Measurements from ENCODE around the gene ATF6.

The ATF6 gene

GRCh38 chr1:161824618-161825017 is 58.5 kb downstream of the ATF6 start:
- H2BK120ac ChIP-seq (ENCODE audit: low read depth, low read length): no peak overlapping the region
- peaks cover 0 to 43% of the 10 kb centered on the region in 2 donors for H3K36me3 ChIP-seq (replicated peaks in 1 of 2; ENCODE audit: control insufficient read depth in 2 of 2, insufficient read depth in 2 of 2, low read length in 2 of 2)
- no peaks in the 10 kb centered on the region for H3K27me3 ChIP-seq (ENCODE audit: control insufficient read depth in 3 of 3, insufficient read depth in 3 of 3, low read depth in 1 of 3, low read length in 3 of 3)
- no peak overlapping the region for H3K9ac ChIP-seq (ENCODE audit: low read depth, low read length, poor library complexity)
- no peak for DNase-seq (ENCODE audit: low spot score)
- WGBS, 2 donors (ENCODE audit: extremely low coverage in 2 of 2, insufficient read length in 2 of 2, insufficient replicate concordance in 1 of 2): no CpG with 5 or more reads among the region's 1 CpG
- no peaks in the 10 kb centered on the region for H3K4me1 ChIP-seq (ENCODE audit: control insufficient read depth in 2 of 2, insufficient read depth in 1 of 2, low read depth in 1 of 2, low read length in 2 of 2)
- H3K79me1 ChIP-seq (ENCODE audit: low read depth, low read length): no peaks in the 10 kb centered on the region
- no peak overlapping the region for H3K4me3 ChIP-seq (ENCODE audit: low read length in 2 of 2)
- H4K91ac ChIP-seq (ENCODE audit: low read depth, low read length, poor library complexity): no peak overlapping the region
- no peak overlapping the region for H3K18ac ChIP-seq (ENCODE audit: low read length)
- no peak overlapping the region for H2BK12ac ChIP-seq (ENCODE audit: low read length)
- no peak overlapping the region for H2AK5ac ChIP-seq (ENCODE audit: low read depth, low read length)
- no peak overlapping the region for H2AFZ ChIP-seq (ENCODE audit: low read length)
- no peak overlapping the region for H4K8ac ChIP-seq (ENCODE audit: low read depth, low read length)
- no peak overlapping the region for H3K4ac ChIP-seq (ENCODE audit: low read length)
- H3K23ac ChIP-seq (ENCODE audit: low read depth, low read length, poor library complexity): no peak overlapping the region
- H2BK15ac ChIP-seq (ENCODE audit: low read length): no peak overlapping the region
- H3K27ac ChIP-seq (replicated peaks; ENCODE audit: low read length): no peak overlapping the region
- H3K4me2 ChIP-seq (ENCODE audit: insufficient read depth, low read length, poor library complexity, severe bottlenecking): no peak overlapping the region
- H3K9me3 ChIP-seq (replicated peaks in 1 of 2; ENCODE audit: control insufficient read depth in 2 of 2, insufficient read depth in 1 of 2, low read depth in 1 of 2, low read length in 2 of 2): no peaks in the 10 kb centered on the region
- no peak overlapping the region for H2BK5ac ChIP-seq (ENCODE audit: low read length)
- no peak overlapping the region for H3K14ac ChIP-seq (ENCODE audit: low read length)

GRCh38 chr1:161825831-161826230 is 59.7 kb downstream of the ATF6 start:
- Histone ChIP-seq H2BK12ac (ENCODE audit: low read length) (no peak overlapping the region), H3K27ac (replicated peaks; ENCODE audit: low read length) (no peak overlapping the region), H2AK5ac (ENCODE audit: low read depth, low read length) (no peak overlapping the region), H3K9me3 (replicated peaks in 1 of 2; ENCODE audit: control insufficient read depth in 2 of 2, insufficient read depth in 1 of 2, low read depth in 1 of 2, low read length in 2 of 2) (no peaks in the 10 kb centered on the region), H3K36me3 (replicated peaks in 1 of 2; ENCODE audit: control insufficient read depth in 2 of 2, insufficient read depth in 2 of 2, low read length in 2 of 2) (peaks cover 0 to 35% of the 10 kb centered on the region in 2 donors), H3K79me1 (ENCODE audit: low read depth, low read length) (no peaks in the 10 kb centered on the region), H2BK15ac (ENCODE audit: low read length) (no peak overlapping the region), H2AFZ (ENCODE audit: low read length) (no peak overlapping the region), H3K14ac (ENCODE audit: low read length) (no peak overlapping the region), H4K8ac (ENCODE audit: low read depth, low read length) (no peak overlapping the region), H3K18ac (ENCODE audit: low read length) (no peak overlapping the region), H3K4me2 (ENCODE audit: insufficient read depth, low read length, poor library complexity, severe bottlenecking) (no peak overlapping the region), H2BK120ac (ENCODE audit: low read depth, low read length) (no peak overlapping the region), H2BK5ac (ENCODE audit: low read length) (no peak overlapping the region), H3K23ac (ENCODE audit: low read depth, low read length, poor library complexity) (no peak overlapping the region), H3K4me1 (ENCODE audit: control insufficient read depth in 2 of 2, insufficient read depth in 1 of 2, low read depth in 1 of 2, low read length in 2 of 2) (no peaks in the 10 kb centered on the region), H3K4me3 (ENCODE audit: low read length in 2 of 2) (no peak overlapping the region), H4K91ac (ENCODE audit: low read depth, low read length, poor library complexity) (no peak overlapping the region), H3K27me3 (ENCODE audit: control insufficient read depth in 3 of 3, insufficient read depth in 3 of 3, low read depth in 1 of 3, low read length in 3 of 3) (no peaks in the 10 kb centered on the region), H3K9ac (ENCODE audit: low read depth, low read length, poor library complexity) (no peak overlapping the region), H3K4ac (ENCODE audit: low read length) (no peak overlapping the region)
- WGBS, 2 donors (ENCODE audit: extremely low coverage in 2 of 2, insufficient read length in 2 of 2, insufficient replicate concordance in 1 of 2): no CpG with 5 or more reads among the region's 4 CpGs
- no peak for DNase-seq (ENCODE audit: low spot score)

- 100% methylated on average over 1 of the region's 2 CpGs for WGBS, 2 donors (ENCODE audit: extremely low coverage in 2 of 2, insufficient read length in 2 of 2, insufficient replicate concordance in 1 of 2)
These were observed 60.4 kb downstream of the ATF6 start for GRCh38 chr1:161826478-161826877.

GRCh38 chr1:161827786-161828185 is 61.7 kb downstream of the ATF6 start:
- Histone ChIP-seq H3K4ac (ENCODE audit: low read length) (no peak overlapping the region), H2BK5ac (ENCODE audit: low read length) (no peak overlapping the region), H3K79me1 (ENCODE audit: low read depth, low read length) (no peaks in the 10 kb centered on the region), H4K8ac (ENCODE audit: low read depth, low read length) (no peak overlapping the region), H3K9me3 (replicated peaks in 1 of 2; ENCODE audit: control insufficient read depth in 2 of 2, insufficient read depth in 1 of 2, low read depth in 1 of 2, low read length in 2 of 2) (no peaks in the 10 kb centered on the region), H3K4me3 (ENCODE audit: low read length in 2 of 2) (no peak overlapping the region), H3K14ac (ENCODE audit: low read length) (no peak overlapping the region), H3K4me1 (ENCODE audit: control insufficient read depth in 2 of 2, insufficient read depth in 1 of 2, low read depth in 1 of 2, low read length in 2 of 2) (no peaks in the 10 kb centered on the region), H3K23ac (ENCODE audit: low read depth, low read length, poor library complexity) (no peak overlapping the region), H3K4me2 (ENCODE audit: insufficient read depth, low read length, poor library complexity, severe bottlenecking) (no peak overlapping the region), H3K9ac (ENCODE audit: low read depth, low read length, poor library complexity) (no peak overlapping the region), H2BK12ac (ENCODE audit: low read length) (no peak overlapping the region), H3K27me3 (ENCODE audit: control insufficient read depth in 3 of 3, insufficient read depth in 3 of 3, low read depth in 1 of 3, low read length in 3 of 3) (no peaks in the 10 kb centered on the region), H3K36me3 (replicated peaks in 1 of 2; ENCODE audit: control insufficient read depth in 2 of 2, insufficient read depth in 2 of 2, low read length in 2 of 2) (peaks cover 0 to 16% of the 10 kb centered on the region in 2 donors), H2BK120ac (ENCODE audit: low read depth, low read length) (no peak overlapping the region), H3K18ac (ENCODE audit: low read length) (no peak overlapping the region), H2AFZ (ENCODE audit: low read length) (no peak overlapping the region), H2AK5ac (ENCODE audit: low read depth, low read length) (no peak overlapping the region), H4K91ac (ENCODE audit: low read depth, low read length, poor library complexity) (no peak overlapping the region), H2BK15ac (ENCODE audit: low read length) (no peak overlapping the region), H3K27ac (replicated peaks; ENCODE audit: low read length) (no peak overlapping the region)
- no CpG with 5 or more reads among the region's 2 CpGs for WGBS, 2 donors (ENCODE audit: extremely low coverage in 2 of 2, insufficient read length in 2 of 2, insufficient replicate concordance in 1 of 2)
- DNase-seq (ENCODE audit: low spot score): no peak

More at GRCh38 chr1:161826478-161826877, 60.4 kb downstream of the ATF6 start:
- Histone ChIP-seq H4K8ac (ENCODE audit: low read depth, low read length) (no peak overlapping the region), H3K9ac (ENCODE audit: low read depth, low read length, poor library complexity) (no peak overlapping the region), H3K18ac (ENCODE audit: low read length) (no peak overlapping the region), H2AK5ac (ENCODE audit: low read depth, low read length) (no peak overlapping the region), H4K91ac (ENCODE audit: low read depth, low read length, poor library complexity) (no peak overlapping the region), H3K36me3 (replicated peaks in 1 of 2; ENCODE audit: control insufficient read depth in 2 of 2, insufficient read depth in 2 of 2, low read length in 2 of 2) (peaks cover 0 to 28% of the 10 kb centered on the region in 2 donors), H3K79me1 (ENCODE audit: low read depth, low read length) (no peaks in the 10 kb centered on the region), H2BK12ac (ENCODE audit: low read length) (no peak overlapping the region), H3K4me2 (ENCODE audit: insufficient read depth, low read length, poor library complexity, severe bottlenecking) (no peak overlapping the region), H3K27me3 (ENCODE audit: control insufficient read depth in 3 of 3, insufficient read depth in 3 of 3, low read depth in 1 of 3, low read length in 3 of 3) (no peaks in the 10 kb centered on the region), H3K14ac (ENCODE audit: low read length) (no peak overlapping the region), H3K4me3 (ENCODE audit: low read length in 2 of 2) (no peak overlapping the region), H3K23ac (ENCODE audit: low read depth, low read length, poor library complexity) (no peak overlapping the region), H3K4me1 (ENCODE audit: control insufficient read depth in 2 of 2, insufficient read depth in 1 of 2, low read depth in 1 of 2, low read length in 2 of 2) (no peaks in the 10 kb centered on the region), H2BK15ac (ENCODE audit: low read length) (no peak overlapping the region), H3K4ac (ENCODE audit: low read length) (no peak overlapping the region), H2BK120ac (ENCODE audit: low read depth, low read length) (no peak overlapping the region), H2BK5ac (ENCODE audit: low read length) (no peak overlapping the region), H3K27ac (replicated peaks; ENCODE audit: low read length) (no peak overlapping the region), H2AFZ (ENCODE audit: low read length) (no peak overlapping the region), H3K9me3 (replicated peaks in 1 of 2; ENCODE audit: control insufficient read depth in 2 of 2, insufficient read depth in 1 of 2, low read depth in 1 of 2, low read length in 2 of 2) (no peaks in the 10 kb centered on the region)
- DNase-seq (ENCODE audit: low spot score): no peak

Data from neuronal stem cell (in vitro differentiated cells).